H1 (cell line): Measurements from ENCODE around the gene PARD3. TPM values are rescaled to one million over a fixed set of nuclear protein-coding genes. Genes with fewer than 3 reads are reported as not detected.

Experiments used
- PHF8 ChIP-seq: fragments of 200-600 bp; sonication (generic); conservative IDR thresholded peaks from 2 replicates; pipeline ENCODE4 v1.7.1; 2012; ENCODE audit warnings: low read depth, mild to moderate bottlenecking, inconsistent platforms, low read length, moderate library complexity
- RAD21 ChIP-seq, 2 experiments: IDR thresholded peaks in 1 of 2; conservative IDR thresholded peaks in 1 of 2; 2 replicates each; pipeline ENCODE4 v1.6.1; 2011; ENCODE audit warnings: low read depth in 2 of 2, low read length in 2 of 2, improper control_type of control experiment in 1 of 2, inconsistent platforms in 1 of 2, mild to moderate bottlenecking in 1 of 2, moderate library complexity in 1 of 2
- SIX5 ChIP-seq: IDR thresholded peaks from 2 replicates; pipeline ENCODE4 v1.6.1; 2011; ENCODE audit warnings: mild to moderate bottlenecking, low read depth, low read length
- TBP ChIP-seq: IDR thresholded peaks from 2 replicates; pipeline ENCODE4 v1.6.1; 2011; ENCODE audit warnings: low read depth, low read length, improper control_type of control experiment
- polyA plus RNA-seq, 7 experiments: library from polyadenylated mRNA; depleted of rRNA in 3 of 7; stranded (reverse) in 5 of 7; unstranded in 2 of 7; fragments of >200 nt in 5 of 7; fragments of 200-250 nt in 2 of 7; gene quantifications; 1 replicate in 5 of 7; 2 replicates in 1 of 7; 4 replicates in 1 of 7; pipeline versions ENCODE4 v1.2.1 to v1.2.3, GENCODE V29; 2011 to 2013; ENCODE audit warnings: missing spikeins in 2 of 7, mixed read lengths in 2 of 7
- total RNA-seq: library from RNA; stranded (reverse); fragmentation: NEBNext Ultra II Directional; extraction: Animal tissue kit (Norgen Biotek cat#: 25700); gene quantifications from 2 replicates; pipeline ENCODE4 v1.2.1, GENCODE V29; 2021
- TF ChIP-seq, protein P1 (sequence below): fragments of 300-600 bp; sonication (generic); IDR thresholded peaks from 2 replicates; pipeline ENCODE4 v1.7.1; 2012; ENCODE audit warnings: low read length, moderate library complexity, mild to moderate bottlenecking, inconsistent platforms; ENCODE audit not compliant: insufficient replicate concordance

Gene PARD3
- total and polyA plus RNA-seq, 2 of the 8 experiments (the other 6 are each of a cell fraction or from before 2014, with no cell fraction given) = 19.7 to 49.1 TPM

- TF ChIP-seq, protein P1, sequence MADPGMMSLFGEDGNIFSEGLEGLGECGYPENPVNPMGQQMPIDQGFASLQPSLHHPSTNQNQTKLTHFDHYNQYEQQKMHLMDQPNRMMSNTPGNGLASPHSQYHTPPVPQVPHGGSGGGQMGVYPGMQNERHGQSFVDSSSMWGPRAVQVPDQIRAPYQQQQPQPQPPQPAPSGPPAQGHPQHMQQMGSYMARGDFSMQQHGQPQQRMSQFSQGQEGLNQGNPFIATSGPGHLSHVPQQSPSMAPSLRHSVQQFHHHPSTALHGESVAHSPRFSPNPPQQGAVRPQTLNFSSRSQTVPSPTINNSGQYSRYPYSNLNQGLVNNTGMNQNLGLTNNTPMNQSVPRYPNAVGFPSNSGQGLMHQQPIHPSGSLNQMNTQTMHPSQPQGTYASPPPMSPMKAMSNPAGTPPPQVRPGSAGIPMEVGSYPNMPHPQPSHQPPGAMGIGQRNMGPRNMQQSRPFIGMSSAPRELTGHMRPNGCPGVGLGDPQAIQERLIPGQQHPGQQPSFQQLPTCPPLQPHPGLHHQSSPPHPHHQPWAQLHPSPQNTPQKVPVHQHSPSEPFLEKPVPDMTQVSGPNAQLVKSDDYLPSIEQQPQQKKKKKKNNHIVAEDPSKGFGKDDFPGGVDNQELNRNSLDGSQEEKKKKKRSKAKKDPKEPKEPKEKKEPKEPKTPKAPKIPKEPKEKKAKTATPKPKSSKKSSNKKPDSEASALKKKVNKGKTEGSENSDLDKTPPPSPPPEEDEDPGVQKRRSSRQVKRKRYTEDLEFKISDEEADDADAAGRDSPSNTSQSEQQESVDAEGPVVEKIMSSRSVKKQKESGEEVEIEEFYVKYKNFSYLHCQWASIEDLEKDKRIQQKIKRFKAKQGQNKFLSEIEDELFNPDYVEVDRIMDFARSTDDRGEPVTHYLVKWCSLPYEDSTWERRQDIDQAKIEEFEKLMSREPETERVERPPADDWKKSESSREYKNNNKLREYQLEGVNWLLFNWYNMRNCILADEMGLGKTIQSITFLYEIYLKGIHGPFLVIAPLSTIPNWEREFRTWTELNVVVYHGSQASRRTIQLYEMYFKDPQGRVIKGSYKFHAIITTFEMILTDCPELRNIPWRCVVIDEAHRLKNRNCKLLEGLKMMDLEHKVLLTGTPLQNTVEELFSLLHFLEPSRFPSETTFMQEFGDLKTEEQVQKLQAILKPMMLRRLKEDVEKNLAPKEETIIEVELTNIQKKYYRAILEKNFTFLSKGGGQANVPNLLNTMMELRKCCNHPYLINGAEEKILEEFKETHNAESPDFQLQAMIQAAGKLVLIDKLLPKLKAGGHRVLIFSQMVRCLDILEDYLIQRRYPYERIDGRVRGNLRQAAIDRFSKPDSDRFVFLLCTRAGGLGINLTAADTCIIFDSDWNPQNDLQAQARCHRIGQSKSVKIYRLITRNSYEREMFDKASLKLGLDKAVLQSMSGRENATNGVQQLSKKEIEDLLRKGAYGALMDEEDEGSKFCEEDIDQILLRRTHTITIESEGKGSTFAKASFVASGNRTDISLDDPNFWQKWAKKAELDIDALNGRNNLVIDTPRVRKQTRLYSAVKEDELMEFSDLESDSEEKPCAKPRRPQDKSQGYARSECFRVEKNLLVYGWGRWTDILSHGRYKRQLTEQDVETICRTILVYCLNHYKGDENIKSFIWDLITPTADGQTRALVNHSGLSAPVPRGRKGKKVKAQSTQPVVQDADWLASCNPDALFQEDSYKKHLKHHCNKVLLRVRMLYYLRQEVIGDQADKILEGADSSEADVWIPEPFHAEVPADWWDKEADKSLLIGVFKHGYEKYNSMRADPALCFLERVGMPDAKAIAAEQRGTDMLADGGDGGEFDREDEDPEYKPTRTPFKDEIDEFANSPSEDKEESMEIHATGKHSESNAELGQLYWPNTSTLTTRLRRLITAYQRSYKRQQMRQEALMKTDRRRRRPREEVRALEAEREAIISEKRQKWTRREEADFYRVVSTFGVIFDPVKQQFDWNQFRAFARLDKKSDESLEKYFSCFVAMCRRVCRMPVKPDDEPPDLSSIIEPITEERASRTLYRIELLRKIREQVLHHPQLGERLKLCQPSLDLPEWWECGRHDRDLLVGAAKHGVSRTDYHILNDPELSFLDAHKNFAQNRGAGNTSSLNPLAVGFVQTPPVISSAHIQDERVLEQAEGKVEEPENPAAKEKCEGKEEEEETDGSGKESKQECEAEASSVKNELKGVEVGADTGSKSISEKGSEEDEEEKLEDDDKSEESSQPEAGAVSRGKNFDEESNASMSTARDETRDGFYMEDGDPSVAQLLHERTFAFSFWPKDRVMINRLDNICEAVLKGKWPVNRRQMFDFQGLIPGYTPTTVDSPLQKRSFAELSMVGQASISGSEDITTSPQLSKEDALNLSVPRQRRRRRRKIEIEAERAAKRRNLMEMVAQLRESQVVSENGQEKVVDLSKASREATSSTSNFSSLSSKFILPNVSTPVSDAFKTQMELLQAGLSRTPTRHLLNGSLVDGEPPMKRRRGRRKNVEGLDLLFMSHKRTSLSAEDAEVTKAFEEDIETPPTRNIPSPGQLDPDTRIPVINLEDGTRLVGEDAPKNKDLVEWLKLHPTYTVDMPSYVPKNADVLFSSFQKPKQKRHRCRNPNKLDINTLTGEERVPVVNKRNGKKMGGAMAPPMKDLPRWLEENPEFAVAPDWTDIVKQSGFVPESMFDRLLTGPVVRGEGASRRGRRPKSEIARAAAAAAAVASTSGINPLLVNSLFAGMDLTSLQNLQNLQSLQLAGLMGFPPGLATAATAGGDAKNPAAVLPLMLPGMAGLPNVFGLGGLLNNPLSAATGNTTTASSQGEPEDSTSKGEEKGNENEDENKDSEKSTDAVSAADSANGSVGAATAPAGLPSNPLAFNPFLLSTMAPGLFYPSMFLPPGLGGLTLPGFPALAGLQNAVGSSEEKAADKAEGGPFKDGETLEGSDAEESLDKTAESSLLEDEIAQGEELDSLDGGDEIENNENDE = no peak
- TF ChIP-seq TBP (no peak), SIX5 (no peak), PHF8 (no peak), RAD21 (IDR thresholded peaks at IDR 0.05 in 1 of 2, conservative IDR thresholded peaks at IDR 0.05 in 1 of 2; ENCODE audit: low read depth in 2 of 2, low read length in 2 of 2) (no peak)
Measured at GRCh38 chr10:34858003-34858402, 42.9 kb upstream of the PARD3 start (continued).
